Skeletal muscle satellite cell (primary cell): ENCODE data around the gene IRF4.
A peak's percentile ranks its signal among the peaks of the same experiment; 100 is the strongest.
"Not testable (repeated sequence)": the region's sequence is repeated elsewhere in the genome, so short reads cannot be mapped to it uniquely, and the experiment has no call there.

ENCODE experiments used
- H3K27me3 ChIP-seq: 2 replicates; pipeline ENCODE4 v1.7.0; 2013; ENCODE audit warnings: low read length; ENCODE audit not compliant: control insufficient read depth, insufficient read depth
- H3K36me3 ChIP-seq: 2 replicates; pipeline ENCODE4 v1.7.0; 2013; ENCODE audit warnings: mild to moderate bottlenecking, control low read depth, low read length; ENCODE audit not compliant: insufficient read depth
- H3K4me1 ChIP-seq: 2 replicates; pipeline ENCODE4 v1.7.0; 2013; ENCODE audit warnings: low read length; ENCODE audit not compliant: control insufficient read depth, insufficient read depth
- H3K4me2 ChIP-seq: 2 replicates; pipeline ENCODE4 v1.7.0; 2013; ENCODE audit warnings: mild to moderate bottlenecking, low read length
- H3K4me3 ChIP-seq: 2 replicates; pipeline ENCODE4 v1.7.0; 2013; ENCODE audit warnings: low read length
- H3K9ac ChIP-seq: 2 replicates; pipeline ENCODE4 v1.7.0; 2013; ENCODE audit warnings: mild to moderate bottlenecking, low read depth, low read length, moderate library complexity
- H3K9me3 ChIP-seq: replicated peaks from 2 replicates; pipeline ENCODE4 v1.7.0; 2013; ENCODE audit warnings: mild to moderate bottlenecking, control low read depth, low read length

IRF4 gene

DNA sequence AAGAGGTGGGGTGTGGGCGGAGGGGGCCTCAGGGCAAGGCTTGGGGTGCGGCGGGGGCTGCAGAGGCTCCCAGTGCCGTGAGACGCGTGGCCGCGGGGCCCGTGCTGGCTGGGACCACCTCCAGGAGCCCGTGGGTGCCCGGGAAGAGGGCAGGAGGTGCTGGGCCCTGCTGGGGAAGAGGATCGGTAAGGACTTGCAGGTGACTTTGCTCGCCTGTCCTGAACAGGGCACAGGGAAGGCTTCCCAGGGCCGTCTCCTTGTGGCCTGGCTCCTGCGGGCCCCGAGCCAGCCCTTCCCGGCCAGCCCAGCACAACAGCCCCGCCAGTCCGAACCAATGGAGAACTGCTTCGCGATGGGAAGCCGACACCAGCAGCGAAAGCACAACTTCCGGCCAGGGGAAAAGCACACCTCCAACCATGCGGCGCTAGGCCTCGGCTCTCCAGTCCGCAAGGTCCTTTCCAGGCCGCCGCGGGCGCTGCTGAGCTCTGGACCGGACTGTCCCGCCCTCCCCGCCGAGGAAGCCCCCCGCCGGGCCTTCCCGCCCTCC lies 32.3 kb downstream of the IRF4 start:
- Histone ChIP-seq H3K27me3 (peaks cover 4% of the 10 kb centered on the region), H3K36me3 (no peaks in the 10 kb centered on the region), H3K4me3 (no peak overlapping the region), H3K4me1 (peaks cover 13% of the 10 kb centered on the region), H3K9ac (no peak overlapping the region), H3K9me3 (no peaks in the 10 kb centered on the region), H3K4me2 (no peak overlapping the region)

DNA sequence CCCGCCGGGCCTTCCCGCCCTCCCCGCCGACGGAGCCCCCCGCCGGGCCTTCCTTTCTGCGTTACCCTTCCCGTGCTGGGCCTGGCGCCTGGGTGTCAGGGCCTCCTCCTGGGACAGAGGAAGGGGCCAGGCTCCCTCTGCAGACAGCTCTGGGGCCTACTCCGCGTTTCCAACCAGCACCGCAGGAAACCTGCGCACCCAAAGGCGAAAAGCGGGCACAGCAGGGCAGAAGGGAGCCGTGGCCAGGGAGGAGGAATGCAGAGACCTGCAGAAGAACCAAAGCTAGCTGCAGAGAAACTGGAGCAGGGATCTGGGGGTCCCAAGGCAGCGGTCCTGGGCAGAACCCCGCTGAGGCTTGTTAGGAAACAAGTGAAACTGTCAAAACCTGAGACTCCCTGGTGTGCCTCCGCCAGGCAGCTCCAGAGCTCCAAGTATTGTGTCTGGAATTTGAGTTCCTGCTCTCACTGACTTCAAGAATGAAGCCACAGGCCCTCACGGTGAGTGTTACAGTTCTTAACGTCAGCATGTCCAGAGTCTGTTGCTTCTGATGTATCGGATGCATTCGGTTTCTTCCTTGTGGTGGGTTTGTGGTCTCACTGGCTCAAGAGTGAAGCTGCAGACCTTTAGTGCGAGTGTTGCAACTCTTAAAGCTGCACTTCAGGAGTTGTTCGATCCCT lies 33.3 kb downstream of the IRF4 start:
- no peak overlapping the region for H3K9ac ChIP-seq
- peaks cover 9% of the 10 kb centered on the region for H3K27me3 ChIP-seq
- no peak overlapping the region for H3K4me3 ChIP-seq
- H3K4me2 ChIP-seq = no peak overlapping the region
- H3K36me3 ChIP-seq = no peaks in the 10 kb centered on the region
- peaks cover 13% of the 10 kb centered on the region for H3K4me1 ChIP-seq
- H3K9me3 ChIP-seq = no peaks in the 10 kb centered on the region

DNA sequence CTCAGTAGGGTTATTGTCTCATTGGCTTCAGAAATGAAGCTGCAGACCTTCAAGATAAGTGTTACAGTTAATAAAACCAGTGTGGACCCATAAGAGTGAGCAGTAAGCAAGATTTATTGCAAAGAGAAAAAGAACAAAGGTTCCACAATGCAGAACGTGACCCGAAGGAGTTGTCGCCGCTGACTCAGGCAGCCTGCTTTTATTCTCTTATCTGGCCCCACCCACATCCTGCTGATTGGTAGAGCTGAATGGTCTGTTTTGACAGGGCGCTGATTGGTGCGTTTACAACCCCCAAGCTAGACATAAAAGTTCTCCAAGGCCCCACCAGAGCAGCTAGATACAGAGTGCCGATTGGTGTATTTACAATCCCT lies 33.9 kb downstream of the IRF4 start:
- H3K36me3 ChIP-seq, H3K9ac ChIP-seq, H3K4me2 ChIP-seq, H3K4me3 ChIP-seq, H3K9me3 ChIP-seq: not testable (repeated sequence)
- peaks cover 13% of the 10 kb centered on the region for H3K4me1 ChIP-seq
- peaks cover 12% of the 10 kb centered on the region for H3K27me3 ChIP-seq

DNA sequence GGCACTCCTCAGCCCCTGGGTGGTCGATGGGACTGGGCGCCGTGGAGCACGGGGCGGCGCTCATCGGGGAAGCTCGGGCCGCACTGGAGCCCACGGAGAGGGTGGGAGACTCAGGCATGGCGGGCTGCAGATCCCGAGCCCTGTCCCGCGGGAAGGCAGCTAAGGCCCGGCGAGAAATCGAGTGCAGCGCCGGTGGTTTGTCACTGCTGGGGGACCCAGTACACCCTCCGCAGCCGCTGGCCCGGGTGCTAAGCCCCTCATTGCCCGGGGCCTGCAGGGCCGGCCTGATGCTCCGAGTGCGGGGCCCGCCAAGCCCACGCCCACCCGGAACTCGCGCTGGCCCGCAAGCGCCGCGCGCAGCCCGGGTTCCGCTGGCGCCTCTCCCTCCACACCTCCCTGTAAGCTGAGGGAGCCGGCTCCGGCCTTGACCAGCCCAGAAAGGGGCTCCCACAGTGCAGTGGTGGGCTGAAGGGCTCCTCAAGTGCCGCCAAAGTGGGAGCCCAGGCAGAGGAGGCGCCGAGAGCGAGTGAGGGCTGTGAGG lies 34.7 kb downstream of the IRF4 start:
- not testable (repeated sequence) for H3K9me3 ChIP-seq, H3K4me3 ChIP-seq

DNA sequence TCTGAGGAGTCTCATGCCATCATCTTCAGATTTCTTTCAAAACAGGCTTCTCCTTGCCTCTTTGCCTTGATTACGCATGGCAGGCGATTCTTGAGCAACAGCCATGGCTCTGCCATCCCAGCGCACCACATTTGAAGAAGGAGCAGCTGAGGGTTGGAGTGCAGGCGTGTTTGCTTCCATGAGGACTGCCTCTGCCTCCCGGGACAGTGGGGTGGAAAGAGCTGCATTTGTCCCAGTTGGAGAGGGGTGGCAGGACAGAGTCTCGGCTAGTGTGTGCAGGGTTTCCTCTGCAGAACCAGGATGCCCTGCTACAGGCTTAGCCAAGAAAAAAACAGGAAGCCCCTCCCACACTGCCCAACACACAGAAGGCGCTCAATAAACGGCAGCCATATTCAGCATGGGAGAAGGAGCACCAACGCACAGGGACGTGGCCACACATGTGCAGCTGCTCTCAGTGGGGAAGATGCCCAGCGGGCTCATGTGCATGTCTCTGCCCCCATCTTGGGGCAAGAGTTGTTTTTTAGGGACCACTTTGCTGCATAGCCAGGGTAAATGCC lies 36.6 kb downstream of the IRF4 start:
- H3K27me3 ChIP-seq = peaks cover 21% of the 10 kb centered on the region
- H3K9me3 ChIP-seq = no peaks in the 10 kb centered on the region
- H3K4me2 ChIP-seq = no peak overlapping the region
- no peak overlapping the region for H3K9ac ChIP-seq
- no peak overlapping the region for H3K4me3 ChIP-seq
- no peaks in the 10 kb centered on the region for H3K36me3 ChIP-seq
- H3K4me1 ChIP-seq = peaks cover 4% of the 10 kb centered on the region

More for the DNA sequence above, 34.7 kb downstream of the IRF4 start:
- not testable (repeated sequence) for H3K4me2 ChIP-seq, H3K36me3 ChIP-seq, H3K9ac ChIP-seq
- peaks cover 13% of the 10 kb centered on the region for H3K4me1 ChIP-seq
- H3K27me3 ChIP-seq = peaks cover 14% of the 10 kb centered on the region

DNA sequence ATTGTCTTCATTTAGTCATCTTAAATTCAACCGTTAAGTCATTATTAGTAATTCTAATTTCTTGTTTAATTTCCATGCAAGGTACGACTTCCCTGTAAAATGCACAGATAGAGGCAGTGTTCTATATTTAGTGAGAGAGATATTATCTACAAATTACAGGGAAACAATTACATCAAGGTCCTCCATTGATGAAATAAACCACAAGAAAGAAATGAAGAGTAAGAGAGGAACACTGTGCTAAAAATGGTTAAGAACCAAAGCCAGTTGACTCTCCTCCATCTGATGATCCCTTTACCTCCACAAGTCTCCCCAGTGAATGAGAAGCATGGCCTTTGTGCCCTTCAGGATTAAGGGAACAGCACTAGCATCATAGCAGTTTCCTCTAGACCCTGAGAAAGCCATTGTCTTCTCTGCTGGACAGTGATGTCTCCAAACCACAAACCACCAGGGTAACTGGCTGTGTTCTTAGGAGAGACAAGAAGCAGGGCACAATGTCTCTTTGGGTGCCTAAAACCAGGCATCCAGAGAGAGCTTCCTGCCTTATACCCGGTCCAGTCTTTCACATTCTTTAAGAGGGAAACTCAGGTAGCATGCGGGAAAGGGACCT lies 38.1 kb downstream of the IRF4 start:
- peaks cover 21% of the 10 kb centered on the region for H3K27me3 ChIP-seq
- no peak overlapping the region for H3K4me2 ChIP-seq
- H3K36me3 ChIP-seq = no peaks in the 10 kb centered on the region
- no peaks in the 10 kb centered on the region for H3K9me3 ChIP-seq
- H3K4me1 ChIP-seq = no peaks in the 10 kb centered on the region
- H3K4me3 ChIP-seq = no peak overlapping the region
- no peak overlapping the region for H3K9ac ChIP-seq

DNA sequence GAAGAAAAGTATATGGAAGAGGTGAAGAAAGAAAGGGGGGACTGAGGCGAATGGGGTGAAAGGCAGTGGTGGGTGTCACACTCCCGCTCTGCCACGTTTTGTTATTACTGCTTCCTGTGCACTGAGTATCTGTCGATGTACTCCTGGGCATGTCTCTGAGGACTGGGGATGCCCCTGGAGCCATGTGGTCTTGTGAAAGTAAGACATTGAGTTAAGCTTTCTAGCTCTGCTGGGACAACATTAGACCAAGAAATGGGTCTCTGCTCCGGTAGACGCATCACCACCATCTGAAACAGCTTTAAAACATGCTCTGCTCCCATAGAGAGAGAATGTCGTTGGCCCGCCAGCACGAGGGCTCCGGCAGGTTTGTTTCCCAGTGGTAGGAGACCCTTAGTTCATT lies 40.0 kb downstream of the IRF4 start:
- Histone ChIP-seq H3K27me3 (peaks cover 21% of the 10 kb centered on the region), H3K4me3 (no peak overlapping the region), H3K36me3 (no peaks in the 10 kb centered on the region), H3K9ac (no peak overlapping the region), H3K4me1 (peaks cover 7% of the 10 kb centered on the region), H3K9me3 (no peaks in the 10 kb centered on the region), H3K4me2 (no peak overlapping the region)

DNA sequence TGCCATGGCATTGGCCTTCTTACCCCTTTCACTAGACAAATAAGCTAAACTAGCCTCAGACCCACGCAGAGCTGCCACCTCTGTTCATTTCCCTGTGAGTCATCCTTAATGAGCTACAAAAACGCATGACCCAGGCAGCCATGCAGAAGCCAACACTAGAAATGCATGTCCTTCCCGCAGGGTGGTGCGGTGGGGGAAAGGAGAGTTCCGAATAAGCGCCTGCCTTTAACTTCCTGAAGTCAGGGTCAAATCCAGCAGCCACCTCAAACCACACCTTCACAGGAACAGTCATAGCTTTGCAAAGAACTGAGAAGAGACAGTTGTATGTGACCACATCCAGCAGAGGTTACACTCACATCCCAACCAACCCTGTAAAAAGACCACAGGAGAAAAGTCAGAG lies 40.4 kb downstream of the IRF4 start:
- peaks cover 21% of the 10 kb centered on the region for H3K27me3 ChIP-seq
- H3K9ac ChIP-seq = no peak overlapping the region
- H3K36me3 ChIP-seq = no peaks in the 10 kb centered on the region
- H3K4me1 ChIP-seq = peaks cover 12% of the 10 kb centered on the region
- no peaks in the 10 kb centered on the region for H3K9me3 ChIP-seq
- no peak overlapping the region for H3K4me2 ChIP-seq
- no peak overlapping the region for H3K4me3 ChIP-seq

DNA sequence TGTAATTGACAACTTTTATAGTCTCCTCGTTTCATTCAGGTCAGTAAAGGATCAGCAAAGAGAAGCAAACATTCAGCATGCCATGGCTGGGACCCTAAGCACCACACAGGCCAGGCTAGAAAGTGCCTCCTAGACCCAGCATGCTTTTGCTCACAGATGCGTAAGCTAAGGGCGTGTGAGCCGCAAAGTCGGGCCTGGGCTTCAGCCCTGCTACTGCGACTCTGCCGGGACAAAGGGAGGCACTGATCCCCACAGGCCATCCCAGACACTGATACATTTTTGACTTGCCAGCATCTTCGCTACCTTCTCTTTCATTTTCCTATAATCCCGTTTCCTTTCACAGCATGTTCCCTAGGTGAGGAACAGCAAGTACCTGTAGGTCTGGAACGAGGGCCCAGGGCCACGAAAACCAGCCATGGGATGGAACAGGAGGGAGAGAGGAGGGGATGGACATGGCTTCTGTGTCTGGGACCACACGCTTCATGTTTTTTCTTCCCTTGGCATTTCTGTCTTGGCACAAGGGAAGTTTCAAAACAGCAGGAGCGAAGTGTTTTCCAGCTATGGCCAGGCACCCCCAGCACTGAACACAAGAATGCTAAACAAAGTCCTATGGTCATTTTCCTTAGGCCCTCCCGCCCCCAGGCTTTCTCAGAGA lies 42.6 kb downstream of the IRF4 start:
- H3K9ac ChIP-seq = no peak overlapping the region
- no peak overlapping the region for H3K4me3 ChIP-seq
- H3K9me3 ChIP-seq = no peaks in the 10 kb centered on the region
- no peak overlapping the region for H3K4me2 ChIP-seq
- H3K4me1 ChIP-seq = peaks cover 18% of the 10 kb centered on the region
- no peaks in the 10 kb centered on the region for H3K36me3 ChIP-seq
- H3K27me3 ChIP-seq = peaks cover 21% of the 10 kb centered on the region

DNA sequence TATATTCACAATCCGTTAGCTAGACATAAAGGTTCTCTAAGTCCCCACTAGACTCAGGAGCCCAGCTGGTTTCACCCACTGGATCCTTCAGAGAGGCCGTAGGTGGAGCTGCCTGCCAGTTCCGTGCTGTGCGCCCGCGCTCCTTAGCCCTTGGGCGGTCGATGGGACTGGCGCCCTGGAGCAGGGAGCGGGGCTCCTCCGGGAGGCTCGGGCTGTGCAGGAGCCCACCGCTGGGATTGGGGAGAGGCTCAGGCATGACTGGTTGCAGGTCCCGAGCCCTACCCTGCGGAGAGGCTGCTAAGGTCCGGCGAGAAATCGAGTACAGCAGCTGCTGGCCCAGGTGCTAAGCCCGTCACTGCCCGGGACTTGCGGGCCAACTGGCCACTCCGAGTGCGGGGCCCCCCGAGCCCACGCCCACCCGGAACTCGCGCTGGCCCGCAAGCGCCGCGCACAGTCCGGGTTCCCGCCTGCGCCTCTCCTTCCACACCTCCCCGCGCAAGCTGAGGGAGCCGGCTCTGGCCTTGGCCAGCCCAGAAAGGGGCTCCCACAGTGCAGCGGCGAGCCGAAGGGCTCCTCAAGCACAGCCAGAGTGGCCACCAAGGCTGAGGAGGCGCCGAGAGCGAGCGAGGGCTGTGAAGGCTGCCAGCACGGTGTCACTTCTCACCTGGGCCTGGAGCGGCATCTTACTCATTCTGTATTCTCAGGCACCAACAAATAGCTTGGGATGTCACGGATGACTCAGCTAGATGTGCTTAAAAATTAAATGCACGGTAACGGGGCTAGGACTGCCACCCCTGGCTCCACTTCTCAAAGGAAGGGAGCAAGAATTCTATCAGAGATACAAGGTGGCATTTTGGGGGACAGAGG lies 44.1 kb downstream of the IRF4 start:
- Histone ChIP-seq H3K27me3 (peaks cover 14% of the 10 kb centered on the region), H3K9ac (no peak overlapping the region), H3K4me2 (peak overlapping the region; percentile 81), H3K4me3 (no peak overlapping the region), H3K4me1 (peaks cover 18% of the 10 kb centered on the region), H3K36me3 (no peaks in the 10 kb centered on the region), H3K9me3 (no peaks in the 10 kb centered on the region)
